Lung (tissue), 16 donors: ENCODE data around the gene C5AR1. TPM values are rescaled to one million over a fixed set of nuclear protein-coding genes. Genes with fewer than 3 reads are reported as not detected.
"Not testable (repeated sequence)": the region's sequence is repeated elsewhere in the genome, so short reads cannot be mapped to it uniquely, and the experiment has no call there.

Experiments
- ATAC-seq: fragments of 200-7000 bp; cut with Tn5 transposase; one replicate; pipeline ENCODE4 v1.9.1; 2020; ENCODE audit warnings: moderate number of reproducible peaks; ENCODE audit not compliant: insufficient read depth, low FRiP score
- DNase-seq, 3 donors: peaks; one replicate each; pipeline ENCODE4 v3.0.0-alpha.2; 2013 to 2017
- H3K27ac ChIP-seq, 2 donors: one replicate each; pipeline ENCODE4 v1.5.1; 2013; ENCODE audit warnings: mild to moderate bottlenecking in 2 of 2, moderate library complexity in 2 of 2, control low read depth in 1 of 2, inconsistent platforms in 1 of 2, low read depth in 1 of 2, low read length in 1 of 2
- H3K27me3 ChIP-seq, 3 donors: one replicate each; pipeline ENCODE4 v1.5.1; 2013; ENCODE audit warnings: low read length in 2 of 3; ENCODE audit not compliant: control insufficient read depth in 3 of 3, insufficient read depth in 3 of 3
- H3K36me3 ChIP-seq, 4 donors: one replicate each; pipeline ENCODE4 v1.5.1; 2013; ENCODE audit warnings: low read length in 4 of 4, mild to moderate bottlenecking in 1 of 4, moderate library complexity in 1 of 4; ENCODE audit not compliant: control insufficient read depth in 4 of 4, insufficient read depth in 4 of 4
- H3K4me1 ChIP-seq, 5 donors: one replicate each; pipeline ENCODE4 v1.5.1; 2013; ENCODE audit warnings: low read length in 5 of 5, mild to moderate bottlenecking in 2 of 5, moderate library complexity in 1 of 5; ENCODE audit not compliant: control insufficient read depth in 5 of 5, insufficient read depth in 5 of 5
- H3K4me3 ChIP-seq: one replicate; pipeline ENCODE4 v1.5.1; 2013; ENCODE audit warnings: mild to moderate bottlenecking, control low read depth, moderate library complexity
- H3K9ac ChIP-seq, 2 donors: one replicate each; pipeline ENCODE4 v1.5.1; 2013; ENCODE audit warnings: low read length in 2 of 2, control low read depth in 1 of 2; ENCODE audit not compliant: insufficient read depth in 1 of 2
- H3K9me3 ChIP-seq, 4 donors: one replicate each; pipeline ENCODE4 v1.5.1; 2013; ENCODE audit warnings: low read length in 3 of 4, mild to moderate bottlenecking in 1 of 4, moderate library complexity in 1 of 4; ENCODE audit not compliant: control insufficient read depth in 4 of 4, insufficient read depth in 3 of 4
- WGBS, 2 donors: extraction: QIAGEN DNeasy Blood & Tissue Kit; methylation state at CpG; one replicate each; pipeline ENCODE4 v1.1.7; 2013; 5-methylcytosine and 5-hydroxymethylcytosine counted together
- long read RNA-seq, 5 donors: transcript quantifications; one replicate each; lab custom pipeline, GENCODE V29; 2026
- polyA plus RNA-seq, 2 donors: library from polyadenylated mRNA; stranded (reverse); fragments of 200-250 nt; gene quantifications; one replicate each; pipeline ENCODE4 v1.2.1, GENCODE V29; 2013
- total RNA-seq, 2 donors: library from RNA; depleted of rRNA in 1 of 2; stranded (reverse); fragments of >200 nt in 1 of 2; gene quantifications; one replicate each; pipeline ENCODE4 v1.2.1, GENCODE V29; 2014 to 2021
- TF ChIP-seq, protein P1 (sequence below): IDR thresholded peaks from 2 replicates; pipeline ENCODE4 v1.5.1; 2012; ENCODE audit warnings: mild to moderate bottlenecking; ENCODE audit errors: control extremely low read depth, extremely low read depth
- donor health status: control.
- donor health status: control.
- donor health status: Bipolar disorder and iron deficiency.
- donor health status: healthy.
- donor health status: DM: yes; HTN: yes; CAD: no.

The C5AR1 gene
- total RNA-seq (10 to 100 TPM in 1 of 2 donors, 1 to 10 TPM in 1; 9.6 to 81.2 TPM), polyA plus RNA-seq (100 to 1,000 TPM in 1 of 2 donors, 1 to 10 TPM in 1; 9.4 to 156 TPM)
- long read RNA-seq, donor 1: 0 reads
- long read RNA-seq, donor 2: 0 reads
- long read RNA-seq, donor 3: 0 reads
- long read RNA-seq, donor 4: 0 reads
- long read RNA-seq, donor 5: 0 reads

DNA sequence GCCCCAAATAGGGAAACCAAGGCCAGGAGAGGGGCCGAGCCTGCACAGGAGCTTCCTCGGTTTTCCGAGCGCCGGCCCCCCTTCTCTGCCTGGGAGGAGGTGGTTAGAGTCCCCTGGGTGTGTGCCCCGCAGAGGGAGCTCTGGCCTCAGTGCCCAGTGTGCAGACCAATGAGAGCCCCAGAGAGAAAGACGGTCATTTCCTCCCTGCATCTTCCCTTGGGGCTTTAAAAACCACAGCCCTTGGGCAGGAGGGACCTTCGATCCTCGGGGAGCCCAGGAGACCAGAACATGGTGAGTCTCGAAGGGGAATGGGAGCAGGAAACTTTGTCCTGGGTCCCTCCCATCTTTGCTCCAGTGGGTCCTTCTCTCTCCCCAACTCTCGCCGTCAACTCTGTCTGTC lies at the start of gene C5AR1:
TSS of gene C5AR1 (plus strand) at position 254 of the 400 bp plus-strand sequence. CDS start at position 289, 35 bp downstream.
- DNase-seq: peak in 1 of 3 donors; percentile 6
- peaks cover 0 to 1% (median 0%) of the 10 kb centered on the region in 4 donors for H3K9me3 ChIP-seq

DNA sequence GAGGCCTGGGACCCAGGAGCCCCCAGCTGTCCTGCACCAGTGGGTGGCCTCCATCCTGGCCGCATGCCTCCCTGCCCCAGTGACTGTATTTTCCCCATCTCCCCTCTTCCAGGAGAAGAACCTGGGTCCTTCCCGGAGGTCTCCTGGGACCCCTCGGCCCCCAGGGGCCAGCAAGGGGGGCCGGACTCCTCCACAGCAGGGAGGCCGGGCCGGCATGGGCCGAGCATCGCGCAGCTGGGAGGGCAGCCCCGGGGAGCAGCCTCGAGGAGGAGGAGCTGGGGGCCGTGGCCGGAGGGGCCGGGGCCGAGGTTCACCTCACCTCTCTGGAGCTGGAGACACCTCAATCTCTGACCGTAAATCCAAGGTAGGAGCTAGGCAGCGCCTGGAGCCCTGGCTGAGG lies 49.2 kb upstream of the C5AR1 start:
- H3K9me3 ChIP-seq: no peaks in the 10 kb centered on the region
- TF ChIP-seq, protein P1, sequence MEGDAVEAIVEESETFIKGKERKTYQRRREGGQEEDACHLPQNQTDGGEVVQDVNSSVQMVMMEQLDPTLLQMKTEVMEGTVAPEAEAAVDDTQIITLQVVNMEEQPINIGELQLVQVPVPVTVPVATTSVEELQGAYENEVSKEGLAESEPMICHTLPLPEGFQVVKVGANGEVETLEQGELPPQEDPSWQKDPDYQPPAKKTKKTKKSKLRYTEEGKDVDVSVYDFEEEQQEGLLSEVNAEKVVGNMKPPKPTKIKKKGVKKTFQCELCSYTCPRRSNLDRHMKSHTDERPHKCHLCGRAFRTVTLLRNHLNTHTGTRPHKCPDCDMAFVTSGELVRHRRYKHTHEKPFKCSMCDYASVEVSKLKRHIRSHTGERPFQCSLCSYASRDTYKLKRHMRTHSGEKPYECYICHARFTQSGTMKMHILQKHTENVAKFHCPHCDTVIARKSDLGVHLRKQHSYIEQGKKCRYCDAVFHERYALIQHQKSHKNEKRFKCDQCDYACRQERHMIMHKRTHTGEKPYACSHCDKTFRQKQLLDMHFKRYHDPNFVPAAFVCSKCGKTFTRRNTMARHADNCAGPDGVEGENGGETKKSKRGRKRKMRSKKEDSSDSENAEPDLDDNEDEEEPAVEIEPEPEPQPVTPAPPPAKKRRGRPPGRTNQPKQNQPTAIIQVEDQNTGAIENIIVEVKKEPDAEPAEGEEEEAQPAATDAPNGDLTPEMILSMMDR: no peak
- H3K27me3 ChIP-seq: no peaks in the 10 kb centered on the region
- no peak overlapping the region for H3K9ac ChIP-seq
- no peak overlapping the region for H3K4me3 ChIP-seq
- DNase-seq (no peak), ATAC-seq (no peak)
- 95 to 96% methylated on average over 17 of the region's 17 CpGs for WGBS, 2 donors
- peaks cover 11 to 50% (median 34%) of the 10 kb centered on the region in 4 donors for H3K36me3 ChIP-seq
- peaks cover 3 to 14% (median 7%) of the 10 kb centered on the region in 5 donors for H3K4me1 ChIP-seq
- no peak overlapping the region for H3K27ac ChIP-seq

More for the DNA sequence above, at the start of gene C5AR1:
- Histone ChIP-seq H3K27me3 (peaks cover 0 to 3% (median 0%) of the 10 kb centered on the region in 3 donors), H3K36me3 (no peaks in the 10 kb centered on the region), H3K4me3 (no peak within 1 kb of the TSS), H3K9ac (no peak within 1 kb of the TSS), H3K27ac (peak within 1 kb of the TSS in 1 of 2 donors; percentile 53), H3K4me1 (peaks cover 0 to 4% (median 0%) of the 10 kb centered on the region in 5 donors)
- peak; percentile 43 for ATAC-seq
- TF ChIP-seq, protein P1: no peak
- 29 to 31% methylated on average over 12 of the region's 12 CpGs for WGBS, 2 donors

DNA sequence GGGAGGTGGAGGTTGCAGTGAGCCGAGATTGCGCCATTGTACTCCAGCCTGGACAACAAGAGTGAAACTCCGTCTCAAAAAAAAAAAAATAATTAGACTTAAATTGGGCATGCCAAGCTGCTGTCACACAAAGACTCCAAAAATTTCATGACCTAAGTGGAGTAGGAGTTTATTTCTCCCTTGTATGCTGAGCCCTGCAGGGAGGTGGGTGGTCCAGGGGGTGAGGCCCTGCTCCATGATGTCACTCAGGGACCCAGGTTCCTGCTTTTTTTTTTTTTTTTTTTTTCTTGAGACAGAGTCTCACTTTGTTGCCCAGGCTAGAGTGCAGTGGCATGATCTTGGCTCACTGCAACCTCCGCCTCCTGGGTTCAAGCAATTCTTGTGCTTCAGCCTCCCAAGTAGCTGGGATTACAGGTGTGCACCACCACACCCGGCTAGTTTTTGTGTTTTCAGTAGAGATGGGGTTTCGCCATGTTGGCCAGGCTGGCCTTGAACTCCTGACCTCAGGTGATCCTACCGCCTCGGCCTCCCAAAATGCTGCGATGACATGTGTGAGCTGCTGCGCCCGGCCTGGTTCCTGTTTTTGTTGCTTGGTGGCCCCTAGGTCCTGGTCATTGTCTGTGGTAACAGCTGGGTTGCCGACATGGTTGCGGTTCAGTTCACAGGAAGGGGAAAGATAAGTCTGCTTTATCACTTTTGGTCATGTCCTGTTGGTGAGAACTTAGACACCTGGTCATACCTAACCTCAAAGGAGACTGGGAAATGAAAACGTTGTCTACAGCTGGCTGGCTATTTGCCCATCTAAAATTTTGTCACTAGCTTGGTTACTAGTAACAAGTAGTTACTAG lies 47.5 kb upstream of the C5AR1 start:
- not testable (repeated sequence) for ATAC-seq, H3K27ac ChIP-seq, H3K9me3 ChIP-seq, H3K4me3 ChIP-seq, DNase-seq, H3K27me3 ChIP-seq, H3K9ac ChIP-seq
- peaks cover 14 to 59% (median 42%) of the 10 kb centered on the region in 4 donors for H3K36me3 ChIP-seq
- peaks cover 3 to 14% (median 7%) of the 10 kb centered on the region in 5 donors for H3K4me1 ChIP-seq
- WGBS, 2 donors: 60 to 83% methylated on average over 14 of the region's 14 CpGs

DNA sequence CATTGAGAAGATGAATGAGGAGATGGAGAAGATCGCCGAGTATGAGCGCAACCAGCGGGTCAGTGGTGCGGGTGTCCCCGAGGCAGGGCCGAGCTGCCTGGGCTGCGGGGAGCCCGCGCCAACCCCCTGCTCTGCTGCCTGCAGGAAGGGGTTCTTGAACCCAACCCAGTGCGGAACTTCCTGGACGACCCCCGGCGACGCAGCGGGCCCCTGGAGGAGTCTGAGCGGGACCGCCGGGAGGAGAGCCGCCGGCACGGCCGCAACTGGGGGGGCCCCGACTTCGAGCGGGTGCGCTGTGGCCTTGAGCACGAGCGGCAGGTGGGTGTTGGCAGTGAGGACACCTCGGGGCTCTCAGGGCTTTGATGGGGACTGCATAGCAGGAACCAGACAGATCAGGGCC lies 45.0 kb upstream of the C5AR1 start:
- no peak overlapping the region for H3K4me3 ChIP-seq
- TF ChIP-seq, protein P1: no peak
- no peak overlapping the region for H3K27ac ChIP-seq
- H3K4me1 ChIP-seq: no peaks in the 10 kb centered on the region
- H3K9me3 ChIP-seq: no peaks in the 10 kb centered on the region
- H3K27me3 ChIP-seq: no peaks in the 10 kb centered on the region
- ATAC-seq (no peak), DNase-seq (no peak)
- H3K9ac ChIP-seq: no peak overlapping the region
- WGBS, 2 donors: 94 to 95% methylated on average over 30 of the region's 30 CpGs
- H3K36me3 ChIP-seq: peaks cover 14 to 54% (median 42%) of the 10 kb centered on the region in 4 donors
